IMR-90 (cell line): ENCODE data around the gene ANGPTL5. TPM values are rescaled to one million over a fixed set of nuclear protein-coding genes. Genes with fewer than 3 reads are reported as not detected.

Experiments
- CTCF ChIP-seq: conservative IDR thresholded peaks from 2 replicates; pipeline ENCODE4 v1.5.1; 2012; ENCODE audit warnings: mild to moderate bottlenecking, low read depth, low read length, improper control_type of control experiment
- ELK1 ChIP-seq: fragments of 150-350 bp; IDR thresholded peaks from 2 replicates; pipeline ENCODE4 v1.6.1; 2016; ENCODE audit warnings: low read depth, mild to moderate bottlenecking, low read length, moderate library complexity, borderline replicate concordance
- polyA plus RNA-seq, 3 experiments: library from polyadenylated mRNA; depleted of rRNA; stranded (reverse); fragments of >200 nt; gene quantifications; 2 replicates each; pipeline ENCODE4 v1.2.3, GENCODE V29; 2012; ENCODE audit warnings: low replicate concordance in 1 of 3
- total RNA-seq: library from RNA; depleted of rRNA; stranded (reverse); fragments of >200 nt; gene quantifications from 2 replicates; pipeline ENCODE4 v1.2.3, GENCODE V29; 2012

Gene ANGPTL5
- total and polyA plus RNA-seq, 2 of the 4 experiments (the other 2 are of a cell fraction) = not detected

- TF ChIP-seq CTCF = no peak
- no peak for TF ChIP-seq ELK1
Measured at GRCh38 chr11:101913656-101914055, 2.7 kb downstream of the ANGPTL5 start (continued).
